Measurements from ENCODE around the gene PRRC2C. TPM values are rescaled to one million over a fixed set of nuclear protein-coding genes. Genes with fewer than 3 reads are reported as not detected.
"Not testable (repeated sequence)": the region's sequence is repeated elsewhere in the genome, so short reads cannot be mapped to it uniquely, and the experiment has no call there.

PRRC2C gene
- total RNA-seq, result 100 to 1,000 TPM; 222 to 228 TPM

GRCh38 chr1:171485375-171486047 is at the start of gene PRRC2C:
PRRC2C (plus strand) TSS chr1:171485530; CDS start chr1:171512089, 26,559 bp downstream.
- DNase-seq (peak; percentile 97), ATAC-seq (peak; percentile 86)
- ChIA-PET CTCF (interaction anchor here (0.7 to 4.2 kb wide), 32 partner anchors 9 to 295 kb away, joined by 3 to 31 read pairs (median 5); partner anchors contain the start of gene FMO4), POLR2A (interaction anchor here (0.6 to 3.6 kb wide), 26 partner anchors 9 to 1592 kb away, joined by 3 to 30 read pairs (median 4); partner anchors contain the start of genes FMO4, METTL13, SCYL3 and VAMP4)
- Mint-ChIP-seq H3K9me3 (ENCODE audit: insufficient read depth) (no peaks in the 10 kb centered on the region), H3K4me3 (peak within 1 kb of the TSS; percentile 90), H3K36me3 (ENCODE audit: low read depth) (peaks cover 29% of the 10 kb centered on the region), H3K27ac (peak within 1 kb of the TSS; percentile 93), H3K4me1 (ENCODE audit: low read depth) (peaks cover 45% of the 10 kb centered on the region), H3K27me3 (ENCODE audit: low read depth) (no peaks in the 10 kb centered on the region)

- DNase-seq, result no peak
- no peaks in the 10 kb centered on the region for H3K36me3 Mint-ChIP-seq (ENCODE audit: low read depth)
- ChIA-PET POLR2A (no interaction called here), CTCF (no interaction called here)
- H3K27ac Mint-ChIP-seq, result no peak overlapping the region
- H3K27me3 Mint-ChIP-seq (ENCODE audit: low read depth), result no peaks in the 10 kb centered on the region
- H3K4me1 Mint-ChIP-seq (ENCODE audit: low read depth), result peaks cover 8% of the 10 kb centered on the region
- H3K4me3 Mint-ChIP-seq, result no peak overlapping the region
- H3K9me3 Mint-ChIP-seq (ENCODE audit: insufficient read depth), result no peaks in the 10 kb centered on the region
- ATAC-seq, result no peak
These were observed 46.9 kb upstream of the PRRC2C start for GRCh38 chr1:171438441-171438840.

DNA sequence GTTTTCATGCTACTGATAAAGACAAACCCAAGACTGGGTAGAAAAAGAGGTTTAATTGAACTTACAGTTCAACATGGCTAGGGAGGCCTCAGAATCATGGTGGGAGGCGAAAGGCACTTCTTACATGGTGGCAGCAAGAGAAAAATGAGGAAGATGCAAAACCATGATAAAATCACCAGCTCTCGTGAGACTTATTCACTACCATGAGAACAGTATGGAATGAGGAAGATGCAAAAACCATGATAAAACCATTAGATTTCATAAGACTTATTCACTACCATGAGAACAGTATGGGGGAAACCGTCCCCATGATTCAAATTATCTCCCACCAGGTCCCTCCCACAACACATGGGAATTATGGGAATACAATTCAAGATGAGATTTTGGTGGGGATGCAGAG is 45.1 kb upstream of the PRRC2C start:
- H3K36me3 Mint-ChIP-seq (ENCODE audit: low read depth); H3K9me3 Mint-ChIP-seq (ENCODE audit: insufficient read depth); H3K27me3 Mint-ChIP-seq (ENCODE audit: low read depth); H3K4me1 Mint-ChIP-seq (ENCODE audit: low read depth); POLR2A ChIA-PET; H3K27ac Mint-ChIP-seq; ATAC-seq; H3K4me3 Mint-ChIP-seq; DNase-seq; CTCF ChIA-PET: not testable (repeated sequence)

DNA sequence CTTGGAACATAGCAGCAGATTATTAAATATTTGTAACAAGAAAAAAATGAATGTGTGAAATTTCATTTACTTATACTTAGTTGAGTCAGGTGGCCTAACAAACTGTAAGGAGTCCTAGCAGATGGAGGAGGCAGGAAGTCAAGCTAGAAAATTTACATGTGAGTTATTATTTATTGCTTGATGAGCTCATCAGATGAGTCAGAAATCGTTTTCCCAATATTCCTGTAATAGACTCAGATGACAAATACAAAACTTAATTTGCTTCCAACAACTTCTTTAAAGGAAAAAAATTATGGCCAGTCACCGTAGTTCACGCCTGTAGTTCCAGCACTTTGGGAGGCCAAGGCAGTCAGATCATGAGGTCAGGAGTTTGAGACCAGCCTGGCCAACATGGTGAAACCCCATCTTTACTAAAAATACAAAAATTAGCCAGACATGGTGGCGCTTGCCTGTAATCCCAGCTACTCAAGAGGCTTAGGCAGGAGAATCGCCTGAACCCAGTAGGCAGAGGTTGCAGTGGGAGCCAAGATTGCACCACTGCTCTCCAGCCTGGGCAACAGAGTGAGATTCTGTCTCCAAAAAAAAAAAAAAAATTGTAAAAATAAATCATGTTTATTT is 43.9 kb upstream of the PRRC2C start:
- H3K36me3 Mint-ChIP-seq (ENCODE audit: low read depth); H3K27me3 Mint-ChIP-seq (ENCODE audit: low read depth); DNase-seq; POLR2A ChIA-PET; H3K4me3 Mint-ChIP-seq; H3K27ac Mint-ChIP-seq; CTCF ChIA-PET; H3K4me1 Mint-ChIP-seq (ENCODE audit: low read depth); H3K9me3 Mint-ChIP-seq (ENCODE audit: insufficient read depth); ATAC-seq: not testable (repeated sequence)

DNA sequence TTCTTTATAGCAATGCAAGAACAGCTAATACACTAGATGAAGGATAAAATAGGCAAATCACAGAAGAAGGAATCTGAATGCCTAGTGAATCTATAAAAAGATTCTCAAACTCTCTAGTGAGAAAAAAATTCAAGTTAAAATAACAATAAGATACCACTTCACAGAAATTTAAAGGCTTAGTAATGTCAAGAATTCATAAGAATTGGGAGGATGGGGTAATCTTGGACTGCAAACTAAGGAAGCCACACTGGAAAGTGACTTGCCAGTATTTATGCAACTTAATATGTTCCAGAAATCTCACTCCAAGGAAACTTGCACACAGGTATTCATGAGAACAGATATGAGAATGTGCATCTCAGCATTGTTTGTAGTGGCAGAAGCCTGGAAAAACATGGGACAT is 38.9 kb upstream of the PRRC2C start:
- ChIA-PET CTCF (no interaction called here), POLR2A (no interaction called here)
- no peaks in the 10 kb centered on the region for H3K27me3 Mint-ChIP-seq (ENCODE audit: low read depth)
- ATAC-seq (no peak), DNase-seq (no peak)
- no peak overlapping the region for H3K4me3 Mint-ChIP-seq
- no peaks in the 10 kb centered on the region for H3K9me3 Mint-ChIP-seq (ENCODE audit: insufficient read depth)
- no peak overlapping the region for H3K27ac Mint-ChIP-seq
- no peaks in the 10 kb centered on the region for H3K36me3 Mint-ChIP-seq (ENCODE audit: low read depth)
- no peaks in the 10 kb centered on the region for H3K4me1 Mint-ChIP-seq (ENCODE audit: low read depth)

DNA sequence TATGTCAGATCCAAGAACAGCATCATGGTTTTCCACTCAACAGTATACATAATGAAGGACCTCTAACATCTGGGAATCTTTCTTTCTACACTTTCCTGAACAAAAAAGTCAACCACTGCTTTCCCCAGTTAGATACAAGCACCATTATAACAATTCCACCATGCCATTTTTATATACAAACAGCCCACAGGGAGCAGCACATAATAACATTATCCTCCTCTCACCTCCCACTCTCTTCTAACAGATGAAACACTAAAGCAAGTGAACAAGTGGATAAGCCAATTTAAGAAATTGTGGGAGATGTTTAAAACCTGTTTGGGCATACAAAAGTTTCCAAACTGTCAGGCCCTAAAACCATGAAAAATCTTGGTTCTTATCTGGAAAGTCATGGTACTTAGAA is 29.4 kb upstream of the PRRC2C start:
- no peaks in the 10 kb centered on the region for H3K9me3 Mint-ChIP-seq (ENCODE audit: insufficient read depth)
- peaks cover 9% of the 10 kb centered on the region for H3K27me3 Mint-ChIP-seq (ENCODE audit: low read depth)
- ATAC-seq (no peak), DNase-seq (no peak)
- no peaks in the 10 kb centered on the region for H3K4me1 Mint-ChIP-seq (ENCODE audit: low read depth)
- ChIA-PET CTCF (no interaction called here), POLR2A (no interaction called here)
- H3K36me3 Mint-ChIP-seq (ENCODE audit: low read depth), result no peaks in the 10 kb centered on the region
- no peak overlapping the region for H3K27ac Mint-ChIP-seq
- H3K4me3 Mint-ChIP-seq, result no peak overlapping the region

GRCh38 chr1:171457412-171457811 is 27.9 kb upstream of the PRRC2C start:
- ATAC-seq, result no peak
- CTCF ChIA-PET, result no interaction called here
- no peak overlapping the region for H3K4me3 Mint-ChIP-seq
- no peaks in the 10 kb centered on the region for H3K36me3 Mint-ChIP-seq (ENCODE audit: low read depth)
- H3K4me1 Mint-ChIP-seq (ENCODE audit: low read depth), result no peaks in the 10 kb centered on the region
- peaks cover 4% of the 10 kb centered on the region for H3K27me3 Mint-ChIP-seq (ENCODE audit: low read depth)
- no peak for DNase-seq
- no peak overlapping the region for H3K27ac Mint-ChIP-seq
- no peaks in the 10 kb centered on the region for H3K9me3 Mint-ChIP-seq (ENCODE audit: insufficient read depth)
- POLR2A ChIA-PET, result no interaction called here

GRCh38 chr1:171460018-171460620 is 25.2 kb upstream of the PRRC2C start:
- Mint-ChIP-seq H3K27me3 (ENCODE audit: low read depth) (peaks cover 2% of the 10 kb centered on the region), H3K36me3 (ENCODE audit: low read depth) (no peaks in the 10 kb centered on the region), H3K9me3 (ENCODE audit: insufficient read depth) (no peaks in the 10 kb centered on the region), H3K4me3 (no peak overlapping the region), H3K27ac (no peak overlapping the region), H3K4me1 (ENCODE audit: low read depth) (no peaks in the 10 kb centered on the region)
- CTCF ChIA-PET, result no interaction called here
- ATAC-seq, result no peak
- POLR2A ChIA-PET, result interaction anchor here (0.6 kb wide), 1 partner anchor 173 kb away, joined by 4 read pairs; no protein-coding TSS in a partner anchor
- no peak for DNase-seq

DNA sequence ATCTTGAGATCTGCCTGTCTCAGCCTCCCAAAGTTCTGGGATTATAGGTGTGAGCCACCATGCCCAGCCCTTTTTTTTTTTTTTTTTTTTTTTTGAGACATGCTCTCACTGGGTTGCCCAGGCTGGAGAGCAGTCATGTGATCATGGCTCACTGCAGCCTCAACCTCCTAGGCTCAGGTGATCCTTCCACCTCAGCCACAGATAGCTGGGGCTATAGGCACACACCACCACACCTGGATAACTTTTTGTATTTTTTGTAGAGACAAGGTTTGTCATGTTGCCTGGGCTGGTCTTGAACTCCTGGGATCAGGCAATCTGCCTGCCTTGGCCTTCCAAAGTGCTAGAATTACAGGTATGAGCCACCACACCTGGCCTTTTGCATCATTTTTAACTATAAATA is 17.7 kb upstream of the PRRC2C start:
- POLR2A ChIA-PET, result no interaction called here
- Mint-ChIP-seq H3K27ac (no peak overlapping the region), H3K9me3 (ENCODE audit: insufficient read depth) (no peaks in the 10 kb centered on the region), H3K4me3 (no peak overlapping the region), H3K4me1 (ENCODE audit: low read depth) (no peaks in the 10 kb centered on the region), H3K27me3 (ENCODE audit: low read depth) (no peaks in the 10 kb centered on the region), H3K36me3 (ENCODE audit: low read depth) (no peaks in the 10 kb centered on the region)
- no peak for ATAC-seq
- DNase-seq, result no peak
- CTCF ChIA-PET, result no interaction called here

GRCh38 chr1:171468120-171468750 is 17.1 kb upstream of the PRRC2C start:
- Mint-ChIP-seq H3K9me3 (ENCODE audit: insufficient read depth) (no peaks in the 10 kb centered on the region), H3K4me1 (ENCODE audit: low read depth) (no peaks in the 10 kb centered on the region), H3K27ac (no peak overlapping the region), H3K27me3 (ENCODE audit: low read depth) (no peaks in the 10 kb centered on the region), H3K36me3 (ENCODE audit: low read depth) (no peaks in the 10 kb centered on the region), H3K4me3 (no peak overlapping the region)
- CTCF ChIA-PET, result no interaction called here
- DNase-seq, result no peak
- ATAC-seq, result no peak
- POLR2A ChIA-PET, result no interaction called here

DNA sequence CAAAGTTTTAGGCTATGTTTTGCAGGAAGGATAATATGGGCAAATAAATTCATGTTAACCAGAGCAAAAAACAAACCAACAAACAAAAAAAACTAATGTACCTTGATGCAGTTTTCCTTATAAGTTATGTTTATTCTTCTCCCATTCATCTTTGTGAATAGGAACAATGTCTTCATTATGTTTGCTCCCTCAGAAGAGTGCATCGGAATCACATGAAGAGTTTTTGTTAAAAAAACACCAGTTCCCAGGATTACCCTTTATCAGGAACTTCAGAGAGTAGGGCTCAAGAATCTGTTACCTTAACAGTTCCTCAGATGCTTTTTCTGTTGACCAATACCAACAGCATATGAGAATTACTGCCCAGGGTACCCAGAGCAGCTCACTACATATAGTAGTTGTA is 14.6 kb upstream of the PRRC2C start:
- Mint-ChIP-seq H3K4me3 (no peak overlapping the region), H3K4me1 (ENCODE audit: low read depth) (no peaks in the 10 kb centered on the region), H3K36me3 (ENCODE audit: low read depth) (no peaks in the 10 kb centered on the region), H3K27ac (no peak overlapping the region), H3K27me3 (ENCODE audit: low read depth) (peaks cover 3% of the 10 kb centered on the region), H3K9me3 (ENCODE audit: insufficient read depth) (no peaks in the 10 kb centered on the region)
- DNase-seq (no peak), ATAC-seq (no peak)
- POLR2A ChIA-PET, result no interaction called here
- CTCF ChIA-PET, result interaction anchor here (2.4 kb wide), 1 partner anchor 15 kb away, joined by 10 read pairs; the partner anchor contains the start of gene PRRC2C

DNA sequence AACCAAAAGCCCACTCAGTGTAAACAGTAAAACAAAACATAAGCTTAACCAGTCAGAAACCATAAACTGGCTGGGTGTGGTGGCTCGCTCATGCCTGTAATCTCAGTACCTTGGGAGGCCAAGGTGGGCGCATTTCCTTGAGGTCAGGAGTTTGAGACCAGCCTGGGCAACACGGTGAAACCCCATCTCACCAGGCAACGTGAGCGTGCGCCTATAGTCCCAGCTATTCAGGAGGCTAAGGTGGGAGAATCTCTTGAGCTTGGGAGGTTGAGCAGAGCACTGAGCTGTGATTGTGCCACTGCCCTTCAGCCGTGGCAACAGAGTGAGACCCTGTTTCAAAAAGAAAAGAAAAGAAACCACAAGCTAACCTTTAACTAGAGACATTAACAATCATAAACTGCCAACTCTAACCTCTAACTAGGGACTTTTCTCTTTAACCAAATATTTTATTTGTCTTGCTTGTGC is 13.1 kb upstream of the PRRC2C start:
- Mint-ChIP-seq H3K36me3 (ENCODE audit: low read depth) (no peaks in the 10 kb centered on the region), H3K4me3 (no peak overlapping the region), H3K27me3 (ENCODE audit: low read depth) (peaks cover 6% of the 10 kb centered on the region), H3K9me3 (ENCODE audit: insufficient read depth) (no peaks in the 10 kb centered on the region), H3K4me1 (ENCODE audit: low read depth) (no peaks in the 10 kb centered on the region), H3K27ac (no peak overlapping the region)
- no peak for DNase-seq
- ATAC-seq, result no peak
- POLR2A ChIA-PET, result interaction anchor here (1.2 kb wide), 1 partner anchor 13 kb away, joined by 4 read pairs; the partner anchor contains the start of gene PRRC2C
- CTCF ChIA-PET, result interaction anchor here (0.7 to 2.4 kb wide), 2 partner anchors 14 to 173 kb away, joined by 3 to 10 read pairs; partner anchors contain the start of gene PRRC2C
